Stomach (tissue), 4 donors: Measurements from ENCODE around the gene GSTM5.

Experiments used
- POLR2A ChIP-seq, 4 donors: fragments of 450-650 bp; IDR thresholded peaks; one replicate each; pipeline ENCODE4 v1.6.1; 2016; ENCODE audit warnings: antibody characterized with exemption in 4 of 4, control low read depth in 2 of 4, mild to moderate bottlenecking in 1 of 4, moderate library complexity in 1 of 4
- TF ChIP-seq, protein P1 (sequence below), 7 experiments: fragments of 450-650 bp in 4 of 7; fragments of 200-600 bp in 3 of 7; sonication (generic) in 3 of 7; IDR thresholded peaks; one replicate each; pipeline ENCODE4 v1.5.1; 2016 to 2019; ENCODE audit warnings: antibody characterized with exemption in 7 of 7, control low read depth in 2 of 7, mild to moderate bottlenecking in 1 of 7

DNA sequence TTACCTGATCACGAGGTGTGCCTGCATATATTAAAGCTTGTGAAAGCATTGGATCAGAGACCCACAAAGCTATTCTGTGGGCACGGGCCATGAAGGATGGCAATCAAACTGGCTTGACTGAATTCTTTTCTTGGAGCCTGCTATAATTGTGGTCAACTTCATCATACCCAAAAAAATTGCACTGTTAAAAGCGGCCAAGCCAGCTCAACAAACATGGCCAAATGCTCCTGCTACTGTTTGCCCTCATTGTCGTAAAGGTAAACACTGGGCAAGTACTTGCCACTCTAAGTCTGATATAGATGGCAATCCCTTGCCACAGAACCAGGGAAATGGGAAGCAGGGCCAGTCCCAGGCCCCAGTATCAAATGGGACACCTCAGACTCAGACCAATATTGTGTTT is 6.6 kb upstream of the GSTM5 start:
- TF ChIP-seq, protein P1, sequence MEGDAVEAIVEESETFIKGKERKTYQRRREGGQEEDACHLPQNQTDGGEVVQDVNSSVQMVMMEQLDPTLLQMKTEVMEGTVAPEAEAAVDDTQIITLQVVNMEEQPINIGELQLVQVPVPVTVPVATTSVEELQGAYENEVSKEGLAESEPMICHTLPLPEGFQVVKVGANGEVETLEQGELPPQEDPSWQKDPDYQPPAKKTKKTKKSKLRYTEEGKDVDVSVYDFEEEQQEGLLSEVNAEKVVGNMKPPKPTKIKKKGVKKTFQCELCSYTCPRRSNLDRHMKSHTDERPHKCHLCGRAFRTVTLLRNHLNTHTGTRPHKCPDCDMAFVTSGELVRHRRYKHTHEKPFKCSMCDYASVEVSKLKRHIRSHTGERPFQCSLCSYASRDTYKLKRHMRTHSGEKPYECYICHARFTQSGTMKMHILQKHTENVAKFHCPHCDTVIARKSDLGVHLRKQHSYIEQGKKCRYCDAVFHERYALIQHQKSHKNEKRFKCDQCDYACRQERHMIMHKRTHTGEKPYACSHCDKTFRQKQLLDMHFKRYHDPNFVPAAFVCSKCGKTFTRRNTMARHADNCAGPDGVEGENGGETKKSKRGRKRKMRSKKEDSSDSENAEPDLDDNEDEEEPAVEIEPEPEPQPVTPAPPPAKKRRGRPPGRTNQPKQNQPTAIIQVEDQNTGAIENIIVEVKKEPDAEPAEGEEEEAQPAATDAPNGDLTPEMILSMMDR (IDR thresholded peaks at IDR 0.05), result no peak
- no peak for TF ChIP-seq POLR2A (IDR thresholded peaks at IDR 0.05)
